ENCODE data around the gene SMG6. TPM values are rescaled to one million over a fixed set of nuclear protein-coding genes. Genes with fewer than 3 reads are reported as not detected.

SMG6 gene
- total RNA-seq, 1 experiment from 2014 or later = 13.5 TPM

- TF ChIP-seq, protein P1, sequence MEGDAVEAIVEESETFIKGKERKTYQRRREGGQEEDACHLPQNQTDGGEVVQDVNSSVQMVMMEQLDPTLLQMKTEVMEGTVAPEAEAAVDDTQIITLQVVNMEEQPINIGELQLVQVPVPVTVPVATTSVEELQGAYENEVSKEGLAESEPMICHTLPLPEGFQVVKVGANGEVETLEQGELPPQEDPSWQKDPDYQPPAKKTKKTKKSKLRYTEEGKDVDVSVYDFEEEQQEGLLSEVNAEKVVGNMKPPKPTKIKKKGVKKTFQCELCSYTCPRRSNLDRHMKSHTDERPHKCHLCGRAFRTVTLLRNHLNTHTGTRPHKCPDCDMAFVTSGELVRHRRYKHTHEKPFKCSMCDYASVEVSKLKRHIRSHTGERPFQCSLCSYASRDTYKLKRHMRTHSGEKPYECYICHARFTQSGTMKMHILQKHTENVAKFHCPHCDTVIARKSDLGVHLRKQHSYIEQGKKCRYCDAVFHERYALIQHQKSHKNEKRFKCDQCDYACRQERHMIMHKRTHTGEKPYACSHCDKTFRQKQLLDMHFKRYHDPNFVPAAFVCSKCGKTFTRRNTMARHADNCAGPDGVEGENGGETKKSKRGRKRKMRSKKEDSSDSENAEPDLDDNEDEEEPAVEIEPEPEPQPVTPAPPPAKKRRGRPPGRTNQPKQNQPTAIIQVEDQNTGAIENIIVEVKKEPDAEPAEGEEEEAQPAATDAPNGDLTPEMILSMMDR (IDR thresholded peaks at IDR 0.05; ENCODE audit: unreplicated experiment) = no peak
- CTCF ChIA-PET = no interaction called here
- Mint-ChIP-seq H3K4me3 (ENCODE audit: low read depth, unreplicated experiment) (no peak overlapping the region), H3K27me3 (ENCODE audit: unreplicated experiment) (peaks cover 33% of the 10 kb centered on the region), H3K36me3 (ENCODE audit: insufficient read depth, unreplicated experiment) (peaks cover 21% of the 10 kb centered on the region), H3K4me1 (ENCODE audit: low read depth, unreplicated experiment) (no peaks in the 10 kb centered on the region), H3K27ac (ENCODE audit: unreplicated experiment) (no peak overlapping the region), H3K9me3 (ENCODE audit: low read depth, unreplicated experiment) (no peaks in the 10 kb centered on the region)
- intact Hi-C loops (cut with micrococcal nuclease; ENCODE audit: unreplicated experiment) = no loop called here
- no peak for DNase-seq
- BruUV-seq (replicated peaks) = no TSS peak
Observed at GRCh38 chr17:2027528-2028233, 275.9 kb downstream of the SMG6 start.

- TF ChIP-seq, protein P1 (IDR thresholded peaks at IDR 0.05; ENCODE audit: unreplicated experiment) = peak; percentile 54
- no TSS peak for BruUV-seq (replicated peaks)
- CTCF ChIA-PET = interaction anchor here (0.6 to 3.9 kb wide), 7 partner anchors 13 to 120 kb away, joined by 3 to 69 read pairs (median 4); no protein-coding TSS in a partner anchor
- no peaks in the 10 kb centered on the region for H3K9me3 Mint-ChIP-seq (ENCODE audit: low read depth, unreplicated experiment)
- intact Hi-C loops (cut with micrococcal nuclease; ENCODE audit: unreplicated experiment) = loop anchor here (1.0 kb wide), 1 partner anchor 116 kb away; no protein-coding TSS in a partner anchor
- H3K27me3 Mint-ChIP-seq (ENCODE audit: unreplicated experiment) = peaks cover 41% of the 10 kb centered on the region
- H3K4me3 Mint-ChIP-seq (ENCODE audit: low read depth, unreplicated experiment) = peak overlapping the region; percentile 56
- peaks cover 20% of the 10 kb centered on the region for H3K36me3 Mint-ChIP-seq (ENCODE audit: insufficient read depth, unreplicated experiment)
- no peak overlapping the region for H3K27ac Mint-ChIP-seq (ENCODE audit: unreplicated experiment)
- H3K4me1 Mint-ChIP-seq (ENCODE audit: low read depth, unreplicated experiment) = no peaks in the 10 kb centered on the region
- DNase-seq = peak; percentile 74
Observed at GRCh38 chr17:2025622-2026309, 277.8 kb downstream of the SMG6 start.

- intact Hi-C loops (cut with micrococcal nuclease; ENCODE audit: unreplicated experiment) = no loop called here
- Mint-ChIP-seq H3K9me3 (ENCODE audit: low read depth, unreplicated experiment) (no peaks in the 10 kb centered on the region), H3K27me3 (ENCODE audit: unreplicated experiment) (peaks cover 46% of the 10 kb centered on the region), H3K4me3 (ENCODE audit: low read depth, unreplicated experiment) (peak within 1 kb of the TSS; percentile 56), H3K36me3 (ENCODE audit: insufficient read depth, unreplicated experiment) (peaks cover 15% of the 10 kb centered on the region), H3K4me1 (ENCODE audit: low read depth, unreplicated experiment) (no peaks in the 10 kb centered on the region), H3K27ac (ENCODE audit: unreplicated experiment) (no peak within 1 kb of the TSS)
- peak; percentile 27 for DNase-seq
- TF ChIP-seq, protein P1 (IDR thresholded peaks at IDR 0.05; ENCODE audit: unreplicated experiment) = no peak
- CTCF ChIA-PET = interaction anchor here (0.6 to 3.9 kb wide), 2 partner anchors 18 to 115 kb away, joined by 7 to 69 read pairs; no protein-coding TSS in a partner anchor
- BruUV-seq (replicated peaks) = no TSS peak
Observed at GRCh38 chr17:2025220-2025621, 278.4 kb downstream of the SMG6 start, which contains the start of gene RTN4RL1. Gene RTN4RL1 (minus strand): TSS chr17:2025334. CDS start chr17:2024865, 469 bp downstream.

DNA sequence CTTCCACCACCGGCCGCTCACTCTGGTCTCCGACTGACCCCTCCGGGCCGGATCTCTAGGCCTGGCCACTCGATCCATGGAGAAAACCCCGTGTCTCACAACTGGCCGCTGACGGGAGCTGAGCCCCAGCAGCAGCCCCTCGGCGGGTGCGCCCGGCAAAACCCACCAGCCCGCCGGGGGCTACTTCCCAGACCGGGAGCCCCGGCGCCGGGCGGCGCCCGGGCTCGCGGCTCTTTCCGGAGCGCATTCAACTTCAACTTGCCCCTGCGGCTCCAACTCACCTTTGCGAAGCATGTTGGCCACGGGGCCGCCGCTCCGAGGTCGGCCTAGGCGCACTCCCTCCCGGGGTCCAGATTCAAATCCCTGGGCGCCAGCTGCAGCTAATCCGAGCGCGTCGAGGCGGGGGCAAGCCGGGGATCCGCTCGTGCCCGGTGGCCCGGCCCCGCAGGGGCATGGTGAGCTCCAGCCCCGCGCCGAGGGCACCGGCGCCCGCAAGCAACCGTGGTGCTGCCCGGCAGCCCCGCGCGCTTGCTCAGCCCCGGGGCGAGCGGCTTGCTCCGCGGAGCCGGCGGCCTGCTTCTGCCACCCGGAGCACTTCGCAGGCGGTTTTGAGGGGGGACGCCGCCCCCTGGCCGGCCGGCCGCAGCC lies 278.9 kb downstream of the SMG6 start:
- CTCF ChIA-PET = interaction anchor here (1.0 to 3.9 kb wide), 2 partner anchors 20 to 114 kb away, joined by 8 to 69 read pairs; no protein-coding TSS in a partner anchor

More for the DNA sequence above, 278.9 kb downstream of the SMG6 start:
- H3K9me3 Mint-ChIP-seq (ENCODE audit: low read depth, unreplicated experiment) = no peaks in the 10 kb centered on the region
- BruUV-seq (replicated peaks) = no TSS peak
- H3K27me3 Mint-ChIP-seq (ENCODE audit: unreplicated experiment) = peaks cover 51% of the 10 kb centered on the region
- H3K4me1 Mint-ChIP-seq (ENCODE audit: low read depth, unreplicated experiment) = no peaks in the 10 kb centered on the region
- TF ChIP-seq, protein P1 (IDR thresholded peaks at IDR 0.05; ENCODE audit: unreplicated experiment) = no peak
- no peak overlapping the region for H3K27ac Mint-ChIP-seq (ENCODE audit: unreplicated experiment)
- intact Hi-C loops (cut with micrococcal nuclease; ENCODE audit: unreplicated experiment) = no loop called here
- H3K36me3 Mint-ChIP-seq (ENCODE audit: insufficient read depth, unreplicated experiment) = peaks cover 9% of the 10 kb centered on the region
- H3K4me3 Mint-ChIP-seq (ENCODE audit: low read depth, unreplicated experiment) = peak overlapping the region; percentile 56
- no peak for DNase-seq
